GM12864 (cell line): ENCODE measurements around the gene DOK6.

ENCODE experiments used
- DNase-seq: peaks from one replicate; pipeline ENCODE4 v3.0.0-alpha.2; 2011; ENCODE audit warnings: low read depth
- H3K4me3 ChIP-seq: 2 replicates; pipeline ENCODE4 v1.5.1; 2011; ENCODE audit warnings: mild to moderate bottlenecking, low read depth, low read length, control low read depth
- TF ChIP-seq, protein P1 (sequence below): IDR thresholded peaks from 2 replicates; pipeline ENCODE4 v1.5.1; 2011; ENCODE audit warnings: low read depth, mild to moderate bottlenecking, moderate library complexity, low read length, control low read depth, inconsistent platforms; ENCODE audit errors: missing control alignments

DOK6 gene

DNA sequence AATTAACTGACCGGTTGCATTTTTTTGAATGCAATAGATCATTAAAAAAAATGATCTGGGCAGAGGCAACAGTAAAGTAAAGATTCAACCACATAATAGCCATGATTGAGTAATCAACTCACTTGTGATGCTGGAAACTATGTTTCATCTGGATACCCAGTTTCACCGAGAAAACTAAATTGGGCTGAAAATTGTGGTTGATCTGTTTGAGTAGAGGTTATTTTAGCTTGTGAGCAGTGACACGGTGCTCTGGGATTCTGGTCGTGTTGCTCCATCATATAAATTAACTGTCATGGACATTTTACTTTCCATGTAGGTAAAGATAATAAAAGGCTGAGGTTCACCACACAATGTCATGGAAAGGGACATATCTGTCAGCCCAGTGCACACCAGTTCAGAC lies 488.3 kb downstream of the DOK6 start:
- DNase-seq: no peak
- no peak overlapping the region for H3K4me3 ChIP-seq
- TF ChIP-seq, protein P1, sequence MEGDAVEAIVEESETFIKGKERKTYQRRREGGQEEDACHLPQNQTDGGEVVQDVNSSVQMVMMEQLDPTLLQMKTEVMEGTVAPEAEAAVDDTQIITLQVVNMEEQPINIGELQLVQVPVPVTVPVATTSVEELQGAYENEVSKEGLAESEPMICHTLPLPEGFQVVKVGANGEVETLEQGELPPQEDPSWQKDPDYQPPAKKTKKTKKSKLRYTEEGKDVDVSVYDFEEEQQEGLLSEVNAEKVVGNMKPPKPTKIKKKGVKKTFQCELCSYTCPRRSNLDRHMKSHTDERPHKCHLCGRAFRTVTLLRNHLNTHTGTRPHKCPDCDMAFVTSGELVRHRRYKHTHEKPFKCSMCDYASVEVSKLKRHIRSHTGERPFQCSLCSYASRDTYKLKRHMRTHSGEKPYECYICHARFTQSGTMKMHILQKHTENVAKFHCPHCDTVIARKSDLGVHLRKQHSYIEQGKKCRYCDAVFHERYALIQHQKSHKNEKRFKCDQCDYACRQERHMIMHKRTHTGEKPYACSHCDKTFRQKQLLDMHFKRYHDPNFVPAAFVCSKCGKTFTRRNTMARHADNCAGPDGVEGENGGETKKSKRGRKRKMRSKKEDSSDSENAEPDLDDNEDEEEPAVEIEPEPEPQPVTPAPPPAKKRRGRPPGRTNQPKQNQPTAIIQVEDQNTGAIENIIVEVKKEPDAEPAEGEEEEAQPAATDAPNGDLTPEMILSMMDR: no peak

DNA sequence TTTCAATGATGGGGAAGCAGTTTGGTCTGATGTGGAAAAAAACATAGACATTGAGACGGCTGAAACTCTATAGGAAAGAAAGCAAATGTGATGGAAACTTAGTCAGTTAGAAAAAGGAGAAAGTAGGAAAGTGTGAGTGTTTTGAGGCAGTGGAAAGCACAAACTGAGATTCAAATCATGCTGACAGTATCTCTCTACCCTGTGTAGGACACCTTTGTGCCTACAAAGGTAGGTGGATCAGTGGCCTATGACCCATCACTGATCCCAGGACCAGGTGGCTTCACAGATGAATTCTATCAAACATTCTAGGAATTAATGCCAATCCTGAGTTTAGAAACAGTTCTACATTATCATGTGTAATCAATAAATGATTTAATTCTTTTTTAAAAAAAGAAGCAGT lies 489.9 kb downstream of the DOK6 start:
- TF ChIP-seq, protein P1: no peak
- DNase-seq: no peak
- no peak overlapping the region for H3K4me3 ChIP-seq

DNA sequence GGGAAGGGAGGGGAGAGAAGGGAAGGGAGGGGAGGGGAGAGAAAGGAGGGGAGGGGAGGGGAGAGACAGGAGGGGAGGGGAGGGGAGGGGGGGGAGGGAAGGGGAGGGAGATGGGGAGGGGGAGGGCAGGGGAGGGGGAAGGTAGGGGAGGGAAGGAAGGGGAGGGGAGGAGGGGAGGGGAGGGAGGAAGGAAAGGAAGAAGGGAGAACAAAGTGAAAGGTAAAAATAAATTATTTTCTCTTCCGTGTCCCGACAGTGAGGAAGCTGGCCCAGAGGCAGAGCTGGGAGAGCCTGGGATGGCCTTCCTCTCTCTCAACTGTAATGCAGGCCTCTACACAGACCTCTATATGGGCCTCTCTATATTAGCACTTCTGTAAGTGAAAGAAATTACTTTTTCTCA lies 493.8 kb downstream of the DOK6 start:
- DNase-seq: no peak
- H3K4me3 ChIP-seq: no peak overlapping the region
- TF ChIP-seq, protein P1: no peak

DNA sequence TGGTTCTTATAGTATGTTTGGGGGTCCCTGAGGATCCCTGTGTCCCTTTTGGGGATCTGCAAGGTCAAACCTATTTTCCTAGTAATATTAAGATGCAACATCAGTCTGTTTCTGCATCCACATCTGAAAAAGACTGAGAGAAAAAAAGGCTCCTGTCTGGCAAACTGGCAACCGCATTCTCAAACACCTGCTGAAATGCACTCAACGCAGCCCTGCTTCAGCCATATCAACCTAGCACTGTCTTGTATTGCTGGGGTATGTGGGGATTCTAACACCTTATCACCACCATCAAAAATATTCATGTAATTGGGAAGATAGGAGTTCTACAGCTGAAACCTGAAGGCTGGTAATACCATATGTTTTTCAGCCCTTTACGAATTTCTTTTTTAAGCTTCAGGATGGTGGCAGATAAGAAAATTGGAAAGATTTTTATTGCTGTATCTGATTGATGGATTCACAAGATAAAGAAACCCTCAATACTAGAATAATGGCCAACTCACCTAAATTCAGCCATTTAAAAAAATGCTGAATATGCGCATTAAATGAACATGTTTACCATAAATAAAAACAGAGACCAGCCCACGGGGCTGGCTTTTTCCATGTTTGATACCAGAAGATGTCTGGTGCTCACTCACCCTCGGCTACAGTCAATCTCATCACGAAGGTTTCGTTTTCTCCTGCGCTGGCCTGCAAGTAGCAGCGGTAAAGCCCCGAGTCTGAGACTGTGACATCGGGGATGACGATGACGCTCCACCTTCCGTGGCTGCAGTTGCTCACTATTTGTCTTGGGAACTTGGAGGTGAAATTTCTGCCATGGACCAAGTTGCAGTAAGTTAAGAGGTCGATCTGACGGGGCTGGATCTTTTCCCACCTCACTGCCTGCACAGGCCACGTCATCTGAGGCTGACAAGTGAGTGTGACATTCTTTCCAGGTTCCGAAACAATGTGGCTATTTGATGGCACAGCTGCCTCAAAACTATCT lies 494.7 kb downstream of the DOK6 start:
- TF ChIP-seq, protein P1: no peak
- H3K4me3 ChIP-seq: no peak overlapping the region
- DNase-seq: no peak

DNA sequence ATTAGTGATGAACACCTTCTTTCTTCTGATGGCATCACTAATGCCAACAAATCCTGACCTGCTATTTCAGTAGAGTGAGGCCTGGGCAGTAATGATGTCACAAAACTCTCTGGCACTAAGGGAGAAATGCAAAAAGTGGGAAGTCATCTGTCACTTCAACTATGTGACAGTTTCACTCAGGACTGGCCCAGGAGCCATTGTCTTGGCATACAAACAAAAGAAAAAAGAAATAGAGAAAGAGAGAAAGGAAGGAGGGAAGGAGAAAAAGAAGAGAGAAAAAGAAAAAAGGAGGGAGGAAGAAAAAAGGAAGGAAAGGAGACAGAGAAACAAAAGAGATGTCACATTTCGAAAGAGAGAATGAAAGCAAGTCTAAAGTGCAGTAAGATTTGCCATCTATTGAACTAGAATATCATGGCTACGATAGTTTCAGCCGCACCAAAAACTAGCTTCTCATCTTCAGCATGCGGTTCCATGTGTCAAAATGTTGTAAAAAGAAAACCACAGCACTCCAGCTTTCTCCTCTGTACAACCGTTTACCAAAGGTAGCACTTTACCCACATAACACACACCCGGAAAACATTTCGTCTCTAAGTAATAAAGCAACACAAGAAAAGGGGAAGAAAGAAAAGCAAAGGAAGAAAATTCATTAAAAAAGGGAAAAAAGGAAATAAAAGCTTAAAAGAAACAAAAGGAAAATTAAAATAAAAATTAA lies 496.9 kb downstream of the DOK6 start:
- no peak overlapping the region for H3K4me3 ChIP-seq
- TF ChIP-seq, protein P1: no peak
- DNase-seq: peak; percentile 41

DNA sequence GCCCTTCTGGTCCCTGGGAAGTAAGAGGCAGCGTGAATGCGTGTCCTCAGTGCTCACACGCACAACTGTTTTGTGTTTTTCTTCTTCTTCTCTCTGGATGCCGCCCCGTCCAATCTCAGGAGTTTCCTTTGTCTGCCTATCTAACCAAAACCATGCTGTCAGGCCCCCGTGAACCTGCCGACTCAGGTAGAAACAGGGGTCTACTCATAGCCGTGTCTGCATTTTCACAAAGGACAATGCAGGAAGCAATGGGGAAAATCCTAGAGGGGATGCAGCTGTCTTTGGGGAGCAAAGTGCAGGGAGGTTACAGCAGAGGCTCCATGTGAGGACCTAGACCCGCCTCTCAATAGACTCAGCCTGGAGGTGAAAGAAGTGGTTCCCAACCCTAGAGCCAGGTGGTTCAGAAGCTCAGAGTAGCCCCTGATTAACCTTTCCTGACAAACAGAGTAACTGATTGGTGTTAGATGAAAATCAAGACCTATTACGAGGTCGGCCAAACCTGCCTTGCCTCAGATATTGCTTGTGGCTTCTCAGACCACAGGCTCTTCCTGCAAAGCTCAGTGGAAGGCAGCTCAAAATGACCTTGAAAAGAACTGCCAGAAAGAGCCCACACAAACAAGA lies 497.7 kb downstream of the DOK6 start:
- no peak for DNase-seq
- H3K4me3 ChIP-seq: no peak overlapping the region
- TF ChIP-seq, protein P1: no peak
